ENCODE data around the gene PDE7B.

PDE7B gene

DNA sequence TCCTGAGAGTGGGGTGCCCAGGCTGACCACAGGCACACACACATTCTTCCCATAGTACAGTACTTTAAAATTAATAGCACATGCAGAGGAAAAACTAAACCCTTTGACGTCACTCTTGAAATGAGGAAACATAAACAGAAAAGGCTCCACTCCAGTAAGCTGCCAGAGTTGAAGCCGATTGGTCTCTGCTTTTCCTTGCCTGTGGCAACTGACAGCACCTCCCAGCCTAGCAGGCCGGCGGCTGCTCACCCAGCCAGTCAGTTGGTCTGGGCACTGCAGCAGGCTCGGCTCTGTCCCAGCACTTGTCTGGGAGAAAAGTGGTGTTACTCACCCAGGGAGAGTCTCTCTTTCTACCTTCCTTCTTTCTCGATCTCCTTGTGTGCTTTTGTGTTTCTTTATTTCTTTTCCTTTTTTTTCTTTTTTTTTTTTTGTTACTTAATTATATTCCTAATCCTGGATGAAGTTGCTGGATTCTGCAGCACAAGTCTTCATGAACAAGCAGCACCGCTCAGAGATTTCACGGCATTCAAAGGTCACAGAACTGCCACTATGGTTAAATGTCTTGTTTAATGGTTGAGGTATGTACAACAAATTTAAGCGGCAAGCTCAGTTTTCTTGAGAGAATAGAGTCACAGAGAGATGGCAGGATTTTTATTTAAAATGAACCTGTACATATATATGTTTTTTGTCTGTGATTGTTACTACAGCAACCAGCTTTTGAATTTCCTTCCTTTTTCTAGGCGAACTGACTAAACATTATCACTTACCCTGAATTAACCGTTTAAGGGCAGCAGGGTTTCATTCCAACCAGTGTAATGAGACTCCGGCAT is at the start of gene PDE7B:
PDE7B (plus strand) TSS at position 260 of the 830 bp plus-strand sequence.
- DNase-seq (ENCODE audit: low read depth, low spot score): peak; percentile 79

- DNase-seq (ENCODE audit: low read depth, low spot score): no peak
These were observed 49.6 kb upstream of the PDE7B start for GRCh38 chr6:135801755-135802465.

DNA sequence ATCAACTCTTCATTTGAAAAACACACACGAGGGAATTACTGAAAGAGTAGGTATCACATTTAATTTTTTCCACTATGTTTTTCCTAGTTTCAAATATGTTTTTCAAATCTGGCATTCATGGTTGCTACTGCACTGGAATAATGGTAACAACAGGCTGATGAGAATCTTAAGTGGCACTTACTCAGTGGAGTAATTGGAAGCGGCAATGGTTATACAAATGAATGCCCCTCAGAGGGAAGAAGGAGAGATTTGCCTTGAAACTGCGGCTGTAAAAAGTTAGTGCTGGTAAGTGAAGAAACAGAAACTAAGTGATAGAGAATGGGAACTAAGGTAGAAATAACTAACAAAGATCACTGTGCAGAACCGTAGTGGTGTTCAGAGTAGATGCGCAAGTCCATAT is 41.0 kb upstream of the PDE7B start:
- DNase-seq (ENCODE audit: low read depth, low spot score): no peak

- DNase-seq (ENCODE audit: low read depth, low spot score): no peak
These were observed 40.3 kb upstream of the PDE7B start for GRCh38 chr6:135811170-135811569.

DNA sequence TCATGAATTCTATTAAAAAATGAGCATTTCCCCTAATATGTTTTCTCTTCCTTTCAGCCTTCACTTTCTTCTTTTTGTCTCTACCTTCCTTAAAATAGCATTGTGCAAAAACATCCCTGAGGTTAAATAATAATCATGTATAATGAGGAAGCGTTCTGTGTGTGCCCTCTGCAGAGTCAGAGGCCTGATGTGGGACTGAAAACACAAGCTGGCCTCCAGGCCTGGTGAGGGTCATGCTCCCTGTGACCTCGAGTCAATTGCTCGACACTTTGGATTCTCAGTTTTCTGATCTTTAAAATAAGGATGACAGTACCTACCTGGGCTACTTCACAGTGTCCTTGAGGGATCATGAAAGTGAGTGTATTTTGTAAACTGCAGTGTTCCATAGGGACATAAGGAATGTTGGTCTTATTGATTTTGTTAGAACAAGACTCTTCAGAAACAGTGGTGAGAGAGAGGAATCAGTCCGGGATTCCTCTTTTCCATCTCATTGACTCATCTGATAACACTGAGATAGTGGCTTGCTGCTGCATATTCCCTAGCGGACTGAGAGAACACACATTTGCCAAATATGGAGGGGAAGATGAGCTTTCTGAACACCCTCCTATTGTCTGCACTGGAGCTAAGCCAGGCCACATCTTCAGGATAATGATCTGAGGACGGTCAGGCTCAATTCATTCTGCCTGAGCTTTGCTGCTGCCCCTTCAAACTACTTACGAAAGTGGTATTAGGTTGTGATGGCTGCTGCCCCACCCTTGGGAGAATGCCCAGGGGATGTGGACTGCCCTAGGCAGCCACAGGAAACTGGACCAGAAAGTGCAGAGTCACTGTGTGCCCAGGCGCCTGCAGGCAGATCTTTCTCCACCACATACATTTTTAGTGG is 39.6 kb upstream of the PDE7B start:
- DNase-seq (ENCODE audit: low read depth, low spot score): peak; percentile 18

GRCh38 chr6:135813401-135813800 is 38.1 kb upstream of the PDE7B start:
- no peak for DNase-seq (ENCODE audit: low read depth, low spot score)

GRCh38 chr6:135814043-135814442 is 37.5 kb upstream of the PDE7B start:
- DNase-seq (ENCODE audit: low read depth, low spot score): no peak

DNA sequence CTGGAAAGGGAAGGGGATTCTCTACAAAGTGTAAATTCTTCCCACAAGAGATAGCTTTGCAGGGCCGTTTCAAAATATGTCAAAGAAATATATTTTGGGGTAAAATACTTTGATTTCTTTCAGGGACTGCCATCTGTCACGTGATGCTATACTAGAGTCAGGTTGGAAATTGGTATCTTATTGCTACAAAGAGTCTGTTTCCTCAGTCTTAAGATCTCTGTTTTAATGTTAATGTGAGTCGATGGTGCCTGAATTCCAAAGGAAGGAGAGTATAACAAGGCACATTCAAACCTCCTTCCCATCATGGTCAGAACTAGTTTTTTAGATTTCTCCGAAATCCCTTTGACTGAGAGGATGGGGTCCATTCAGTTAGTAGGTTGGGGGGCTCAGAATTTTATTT is 36.3 kb upstream of the PDE7B start:
- DNase-seq (ENCODE audit: low read depth, low spot score): no peak

DNA sequence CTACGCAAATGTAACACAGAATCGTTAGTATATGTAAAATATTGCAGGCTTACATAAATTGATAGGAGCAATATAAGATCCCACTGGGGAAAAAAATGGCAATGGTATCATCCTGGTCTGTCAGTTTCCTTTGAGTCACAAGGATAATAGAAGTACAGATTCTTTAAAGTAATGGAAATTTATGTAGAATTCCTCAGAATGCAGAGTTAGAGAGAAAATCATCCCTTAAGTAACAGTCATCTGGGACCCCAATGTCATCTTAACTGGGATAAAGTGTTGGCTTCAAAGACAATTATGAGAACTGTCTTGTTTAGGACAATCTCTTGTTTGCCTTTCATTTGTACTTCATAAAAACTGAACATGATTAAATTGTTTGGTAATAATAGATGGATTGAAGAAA is 34.5 kb upstream of the PDE7B start:
- DNase-seq (ENCODE audit: low read depth, low spot score): no peak

- no peak for DNase-seq (ENCODE audit: low read depth, low spot score)
These were observed 31.8 kb upstream of the PDE7B start for GRCh38 chr6:135819665-135820064.

GRCh38 chr6:135820340-135820739 is 31.2 kb upstream of the PDE7B start:
- no peak for DNase-seq (ENCODE audit: low read depth, low spot score)

GRCh38 chr6:135823851-135824250 is 27.6 kb upstream of the PDE7B start:
- no peak for DNase-seq (ENCODE audit: low read depth, low spot score)

DNA sequence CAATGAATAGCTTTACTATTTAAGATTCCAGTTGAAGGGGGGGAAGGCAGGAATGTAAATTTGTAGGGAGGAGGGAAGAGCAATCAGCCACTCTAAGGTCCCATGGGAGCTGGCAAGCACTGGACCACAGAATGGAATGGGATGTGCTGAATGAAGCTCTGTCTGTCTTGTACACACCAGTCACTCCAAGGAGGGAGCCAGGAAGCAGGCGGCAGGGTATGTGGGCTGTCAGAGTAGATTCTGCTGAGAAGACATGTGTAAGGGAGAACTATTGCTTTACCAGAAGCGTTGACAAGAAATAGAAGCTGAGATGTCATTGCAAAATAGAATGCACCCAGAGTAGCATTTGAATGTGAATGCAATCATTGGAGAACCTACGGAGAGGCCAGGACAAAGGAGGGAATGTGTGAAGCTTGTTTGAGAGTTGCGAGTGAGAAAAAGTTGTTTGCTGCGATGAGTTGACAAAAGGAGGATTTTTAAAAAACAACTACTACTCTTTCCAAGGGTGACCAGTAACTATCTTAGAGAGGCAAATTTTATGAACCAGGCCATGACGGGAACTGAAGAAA is 25.2 kb upstream of the PDE7B start:
- peak; percentile 4 for DNase-seq (ENCODE audit: low read depth, low spot score)

- no peak for DNase-seq (ENCODE audit: low read depth, low spot score)
These were observed 23.5 kb upstream of the PDE7B start for GRCh38 chr6:135828021-135828420.

DNA sequence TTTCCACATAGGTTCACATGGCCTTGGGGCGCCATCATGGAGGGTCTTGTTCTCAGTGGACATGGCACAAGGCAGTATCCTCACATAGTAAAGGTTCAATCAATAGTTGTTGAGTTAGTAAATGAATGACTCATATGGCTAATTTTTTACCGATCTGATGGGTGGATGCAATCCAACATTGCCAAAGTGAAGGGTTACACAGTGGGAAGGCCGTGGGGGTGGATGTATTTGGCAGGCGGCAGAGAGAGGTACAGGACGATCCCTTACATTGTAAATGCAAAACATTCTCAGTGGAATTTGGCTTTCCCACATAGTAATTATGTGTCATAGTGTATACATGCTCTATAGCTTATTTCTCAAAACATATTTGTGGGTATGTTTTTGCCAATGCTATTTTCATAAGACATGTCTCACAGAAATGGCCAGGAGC is 21.0 kb upstream of the PDE7B start:
- no peak for DNase-seq (ENCODE audit: low read depth, low spot score)

DNA sequence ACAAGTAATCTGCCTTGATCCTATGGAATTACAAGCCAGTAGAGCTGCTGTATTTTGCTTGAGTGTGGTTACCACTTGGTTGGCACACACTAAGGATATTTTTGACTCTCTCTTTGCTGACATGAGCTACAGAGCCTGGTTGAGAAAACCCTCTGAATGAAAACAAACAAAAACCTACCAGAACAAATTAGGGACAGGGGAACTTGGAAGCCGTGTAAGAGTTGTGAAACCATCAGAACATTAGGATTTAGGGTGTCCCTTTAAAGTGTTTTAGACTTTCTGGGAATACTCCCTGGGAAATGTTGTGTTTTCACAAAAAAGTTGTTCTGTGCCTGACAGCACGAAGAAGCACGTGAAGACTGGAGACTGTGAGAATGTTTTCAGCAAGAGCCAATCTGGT is 20.5 kb upstream of the PDE7B start:
- DNase-seq (ENCODE audit: low read depth, low spot score): no peak

DNA sequence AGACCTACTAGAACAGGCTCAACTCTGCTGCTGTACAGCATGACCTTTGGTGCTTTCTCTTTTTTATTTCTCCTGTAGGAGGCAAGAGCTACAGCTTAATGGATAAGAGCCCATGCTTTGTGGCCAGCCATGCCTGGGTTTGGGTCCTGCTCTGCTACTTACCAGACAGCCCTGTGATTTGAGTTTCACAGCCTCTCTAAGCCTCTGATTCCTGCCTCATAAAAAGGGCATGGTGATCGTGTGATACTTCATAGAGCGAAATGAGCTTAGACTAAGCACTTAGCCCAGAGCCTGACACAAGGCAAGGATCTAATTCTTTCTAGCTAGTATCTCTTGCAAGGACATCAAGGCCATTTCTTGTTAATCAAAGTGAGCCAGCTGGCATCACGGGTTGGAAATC is 19.3 kb upstream of the PDE7B start:
- DNase-seq (ENCODE audit: low read depth, low spot score): no peak

- DNase-seq (ENCODE audit: low read depth, low spot score): no peak
These were observed 17.7 kb upstream of the PDE7B start for GRCh38 chr6:135833771-135834170.

- DNase-seq (ENCODE audit: low read depth, low spot score): no peak
These were observed 13.6 kb upstream of the PDE7B start for GRCh38 chr6:135837735-135838449.

DNA sequence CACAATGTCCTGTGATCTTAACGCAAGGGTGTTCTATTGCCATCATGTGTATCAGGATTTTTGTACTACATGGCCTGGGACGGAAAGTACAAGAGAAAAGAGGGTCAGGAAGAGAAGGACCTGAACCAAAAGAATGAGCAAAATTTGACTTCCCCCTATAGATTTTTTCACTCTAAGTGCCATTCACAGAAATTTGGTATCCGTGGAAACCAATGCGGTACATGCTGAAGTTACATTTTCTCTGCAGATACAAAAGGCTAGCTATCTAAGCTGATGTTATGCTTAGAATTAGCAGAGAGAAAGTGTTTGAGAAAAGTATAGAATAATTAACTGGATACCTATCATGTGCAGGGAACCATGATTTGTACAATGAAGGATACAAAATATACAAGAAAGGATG is 12.4 kb upstream of the PDE7B start:
- no peak for DNase-seq (ENCODE audit: low read depth, low spot score)

Data from ELF-1 (cell line).